GM18505 (cell line): ENCODE results near the gene MYH15.

Experiments used
- ATAC-seq: cut with Tn5 transposase; IDR thresholded peaks from one replicate; pipeline ENCODE4 v1.9.1; 2021; ENCODE audit not compliant: unreplicated experiment
- POLR2A ChIP-seq: IDR thresholded peaks from 4 replicates; pipeline ENCODE4 v1.6.1; 2011; ENCODE audit warnings: borderline replicate concordance; ENCODE audit not compliant: insufficient read depth, insufficient read length; ENCODE audit errors: extremely low read depth

The MYH15 gene

DNA sequence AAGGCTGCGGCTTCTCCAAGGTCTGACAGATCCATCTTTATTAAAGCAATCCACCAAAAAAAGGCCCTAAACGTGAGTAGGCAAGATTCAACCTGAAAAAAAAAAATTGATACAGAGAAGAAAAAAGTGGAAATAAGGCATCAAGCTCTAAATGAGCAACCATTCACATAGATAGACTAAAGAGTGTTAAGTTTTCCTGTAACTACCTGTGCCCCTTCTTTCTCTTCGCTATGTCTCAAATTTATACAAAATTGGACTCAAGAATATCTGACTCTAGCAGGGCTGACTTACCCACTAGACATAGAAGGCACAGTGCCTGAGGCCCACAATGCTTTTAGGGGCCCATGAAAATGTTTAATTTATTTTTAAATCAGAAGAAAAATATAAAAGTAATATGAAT is at the start of gene MYH15:
Gene MYH15, minus strand, starts transcription at position 101 of the 400 bp plus-strand sequence. Its CDS starts 66 bp downstream, at position 35.
- TF ChIP-seq POLR2A = no peak
- no peak for ATAC-seq

- ATAC-seq = no peak
- TF ChIP-seq POLR2A = no peak
Measured at GRCh38 chr3:108555966-108556581, 45.7 kb upstream of the MYH15 start.

GRCh38 chr3:108554913-108555571 is 44.6 kb upstream of the MYH15 start:
- ATAC-seq = no peak
- TF ChIP-seq POLR2A = no peak

GRCh38 chr3:108554229-108554628 is 43.8 kb upstream of the MYH15 start:
- no peak for ATAC-seq

DNA sequence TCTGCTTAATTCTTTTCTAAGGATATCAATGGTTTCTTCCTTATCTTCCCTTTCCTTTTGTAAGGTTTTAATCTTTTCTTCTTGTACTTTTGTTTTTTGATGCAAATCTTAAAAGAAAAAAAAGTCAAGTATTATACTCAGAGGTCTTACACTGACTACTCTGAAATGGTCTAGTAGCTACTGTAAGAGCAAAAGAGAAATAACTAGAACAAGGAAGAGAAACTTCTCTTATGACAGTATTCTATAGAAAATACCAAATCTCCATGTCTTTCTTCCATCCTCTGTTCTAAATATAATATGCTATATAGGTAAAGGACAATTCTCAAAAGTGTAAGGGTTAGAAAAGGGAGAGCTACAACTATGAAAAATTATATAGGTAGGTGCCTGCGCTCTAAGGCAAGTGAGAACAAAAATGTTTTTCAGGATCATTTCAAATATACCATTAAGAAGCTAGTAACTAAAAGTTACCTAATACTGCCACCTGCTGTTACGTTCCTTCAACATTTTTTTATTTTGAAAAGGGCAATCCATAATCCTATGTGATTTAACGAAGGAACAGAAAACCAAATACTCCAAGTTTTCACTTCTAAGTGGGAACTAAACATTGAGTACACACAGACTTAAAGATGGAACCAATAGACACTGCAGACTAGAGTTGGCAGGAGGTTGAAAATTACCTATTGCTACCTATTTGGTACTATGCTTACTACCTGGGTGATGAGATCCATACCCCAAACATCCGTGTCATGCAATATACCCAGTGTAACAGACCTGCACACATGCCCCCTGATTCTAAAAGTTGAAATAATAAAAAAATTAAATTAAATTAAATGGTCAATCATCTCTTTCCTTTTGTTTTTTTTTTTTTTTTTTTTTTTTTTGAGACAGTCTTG is 42.1 kb upstream of the MYH15 start:
- TF ChIP-seq POLR2A = no peak
- ATAC-seq = no peak

More at GRCh38 chr3:108554229-108554628, 43.8 kb upstream of the MYH15 start:
- TF ChIP-seq POLR2A = no peak

DNA sequence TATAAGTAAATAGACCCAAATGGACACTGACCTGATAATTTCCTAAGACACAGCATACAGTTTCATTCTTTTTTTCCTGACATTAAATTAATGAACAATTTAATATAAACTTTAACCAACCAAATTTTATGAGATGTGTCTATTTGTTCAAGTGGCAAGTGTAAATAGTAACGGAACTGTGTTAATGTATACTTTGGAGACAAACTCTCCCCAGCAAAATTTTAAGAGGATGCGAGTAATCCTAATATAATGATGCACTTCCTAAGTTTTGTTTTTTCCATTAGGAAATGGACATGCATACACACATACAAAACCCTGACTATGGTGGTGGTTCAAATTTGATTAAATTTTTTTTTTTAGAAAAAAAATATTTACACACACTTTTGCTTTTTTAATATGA is 38.5 kb upstream of the MYH15 start:
- TF ChIP-seq POLR2A = no peak
- no peak for ATAC-seq

- TF ChIP-seq POLR2A = no peak
- no peak for ATAC-seq
Measured at GRCh38 chr3:108548304-108548703, 37.9 kb upstream of the MYH15 start.

- no peak for TF ChIP-seq POLR2A
- no peak for ATAC-seq
Measured at GRCh38 chr3:108546692-108547091, 36.3 kb upstream of the MYH15 start.

GRCh38 chr3:108546247-108546646 is 35.9 kb upstream of the MYH15 start:
- no peak for ATAC-seq
- TF ChIP-seq POLR2A = no peak

GRCh38 chr3:108538083-108538482 is 27.7 kb upstream of the MYH15 start:
- no peak for ATAC-seq

DNA sequence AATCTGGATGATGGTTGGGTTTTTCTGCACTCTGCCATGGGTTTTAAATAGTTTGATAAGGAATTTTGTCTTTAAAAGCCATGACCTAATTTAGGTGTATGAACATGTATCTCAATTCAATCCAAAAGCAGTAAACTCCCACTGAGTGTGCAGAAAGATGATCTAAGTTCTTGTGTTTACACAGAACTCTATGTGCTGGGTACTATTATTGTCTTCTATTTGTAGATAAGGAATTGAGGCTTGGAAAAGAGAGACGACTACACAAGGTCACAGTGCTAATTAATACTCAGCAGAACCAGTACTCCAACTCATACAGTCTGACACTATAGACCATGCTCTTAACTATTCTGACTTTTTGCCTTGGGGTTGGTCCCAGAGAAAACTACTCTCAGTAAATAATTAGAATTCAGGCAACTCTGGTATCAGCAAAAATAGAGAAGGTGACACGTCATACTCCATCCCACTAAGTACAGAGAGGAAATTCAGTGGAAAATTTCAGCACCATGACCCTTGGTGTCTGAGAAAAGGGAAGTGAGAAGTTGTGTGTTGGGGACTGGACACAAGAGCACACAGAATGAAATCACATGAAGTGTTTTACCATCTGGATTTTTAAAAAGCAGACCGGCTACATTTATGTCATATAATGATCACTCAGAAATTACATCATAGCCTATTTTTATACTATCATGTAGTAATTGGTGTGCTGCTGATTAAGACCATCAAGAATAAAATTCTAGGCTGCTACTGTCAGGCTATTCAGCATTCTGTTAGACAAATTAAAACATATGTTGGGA is 18.3 kb upstream of the MYH15 start:
- TF ChIP-seq POLR2A = no peak
- peak; percentile 93 for ATAC-seq

More at GRCh38 chr3:108538083-108538482, 27.7 kb upstream of the MYH15 start:
- TF ChIP-seq POLR2A = no peak

DNA sequence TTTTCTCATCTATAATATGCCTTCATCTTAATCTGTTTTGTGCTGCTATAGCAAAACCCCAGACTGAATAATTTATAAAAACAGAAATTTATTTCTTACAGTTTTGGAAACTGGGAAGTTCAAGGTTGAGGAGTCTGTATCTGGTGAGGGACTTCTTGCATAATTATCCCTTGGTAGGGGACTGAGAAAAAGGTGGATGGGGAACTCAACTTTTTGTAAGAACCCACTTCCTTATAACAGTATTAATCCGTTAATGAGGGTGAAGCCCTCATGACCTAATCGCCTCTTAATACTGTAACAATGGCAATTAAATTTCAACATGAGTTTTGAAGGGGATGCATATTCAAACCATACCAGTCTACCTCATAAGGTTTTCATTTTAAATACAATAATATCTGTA is 17.4 kb upstream of the MYH15 start:
- no peak for ATAC-seq
- TF ChIP-seq POLR2A = no peak

- no peak for ATAC-seq
- TF ChIP-seq POLR2A = no peak
Measured at GRCh38 chr3:108527109-108527508, 16.7 kb upstream of the MYH15 start.

DNA sequence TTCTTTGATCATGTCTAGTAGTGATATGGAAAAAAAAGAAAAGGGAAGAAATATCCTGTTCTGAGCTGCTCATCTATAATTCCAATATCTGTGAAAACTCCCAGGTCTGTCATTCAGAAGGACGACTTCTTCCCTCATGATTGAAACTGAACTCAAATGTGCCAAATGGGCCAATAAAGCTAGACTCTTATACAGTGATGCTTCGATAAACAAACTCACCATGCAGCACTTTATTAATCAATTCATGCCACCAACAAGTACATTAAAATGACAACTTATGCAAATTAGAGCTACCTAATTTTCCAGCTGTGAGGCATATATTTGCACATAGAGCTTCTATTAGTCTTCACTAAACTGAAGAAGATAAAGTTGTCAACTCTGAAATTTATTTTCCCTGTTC is 15.6 kb upstream of the MYH15 start:
- TF ChIP-seq POLR2A = no peak
- no peak for ATAC-seq

DNA sequence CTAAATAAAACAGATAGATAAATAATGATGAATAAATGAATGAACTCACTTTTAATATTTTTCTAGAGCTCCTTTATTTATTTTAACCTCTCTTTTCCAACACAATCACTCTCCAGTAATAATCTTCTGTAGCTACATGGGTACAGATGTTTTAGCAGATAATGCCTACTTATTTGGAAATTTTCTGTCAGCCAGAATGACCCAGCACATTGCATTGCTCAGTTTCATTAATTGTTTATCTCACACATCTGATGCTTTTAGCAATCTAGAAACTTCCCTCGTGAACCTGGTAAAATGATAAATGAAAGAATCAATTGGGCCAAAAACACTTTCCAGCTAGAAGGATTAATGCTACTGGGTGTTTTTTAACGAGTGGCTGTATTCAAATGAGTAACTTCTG is 14.9 kb upstream of the MYH15 start:
- TF ChIP-seq POLR2A = no peak
- no peak for ATAC-seq
